Hematopoietic multipotent progenitor cell treated with erythropoietin and hydrocortisone succinate and interleukin-3 and kit ligand, for 15 days (in vitro differentiated cells): ENCODE measurements around the gene GP1BA.

Experiments used
- DNase-seq: peaks from one replicate; pipeline ENCODE4 v3.0.0-alpha.2; 2015; ENCODE audit warnings: low spot score

The GP1BA gene

GRCh38 chr17:4938688-4939545, 6.8 kb downstream of the GP1BA start:
- no peak for DNase-seq

GRCh38 chr17:4939546-4939795, 7.4 kb downstream of the GP1BA start:
- DNase-seq, result no peak

- peak; percentile 99 for DNase-seq
Measured at GRCh38 chr17:4939796-4940554, 7.9 kb downstream of the GP1BA start, which contains the start of the genes RNF167 and SLC25A11. RNF167 (plus strand) TSS chr17:4940268; CDS start chr17:4940910, 642 bp downstream. SLC25A11 (minus strand) TSS chr17:4940046; CDS start chr17:4939910, 136 bp downstream.

- no peak for DNase-seq
Measured at GRCh38 chr17:4940555-4941318, 8.7 kb downstream of the GP1BA start.

GRCh38 chr17:4941319-4941610, 9.2 kb downstream of the GP1BA start:
- peak; percentile 20 for DNase-seq

- no peak for DNase-seq
Measured at GRCh38 chr17:4942760-4943508, 10.9 kb downstream of the GP1BA start.

GRCh38 chr17:4944163-4944553, 12.1 kb downstream of the GP1BA start:
- no peak for DNase-seq

- no peak for DNase-seq
Measured at GRCh38 chr17:4944554-4945175, 12.6 kb downstream of the GP1BA start.

GRCh38 chr17:4945176-4945943, 13.3 kb downstream of the GP1BA start:
- DNase-seq, result peak; percentile 91

GRCh38 chr17:4945944-4946280, 13.8 kb downstream of the GP1BA start:
- DNase-seq, result no peak

- DNase-seq, result no peak
Measured at GRCh38 chr17:4946312-4946976, 14.4 kb downstream of the GP1BA start.

GRCh38 chr17:4947010-4947410, 14.9 kb downstream of the GP1BA start:
- DNase-seq, result peak; percentile 27

- peak; percentile 60 for DNase-seq
Measured at GRCh38 chr17:4947411-4948165, 15.5 kb downstream of the GP1BA start.

GRCh38 chr17:4948166-4948930, 16.3 kb downstream of the GP1BA start, which contains the start of gene PFN1:
PFN1 (minus strand) TSS chr17:4948530; CDS start chr17:4948394, 136 bp downstream.
- peak; percentile 85 for DNase-seq

GRCh38 chr17:4948931-4949320, 16.8 kb downstream of the GP1BA start:
- DNase-seq, result peak; percentile 54

- peak; percentile 58 for DNase-seq
Measured at GRCh38 chr17:4949321-4950074, 17.4 kb downstream of the GP1BA start.

- DNase-seq, result peak; percentile 52
Measured at GRCh38 chr17:4950075-4950745, 18.1 kb downstream of the GP1BA start.
